GM18868 (cell line): Measurements from ENCODE around the gene CYSTM1.
"Not testable (repeated sequence)": the region's sequence is repeated elsewhere in the genome, so short reads cannot be mapped to it uniquely, and the experiment has no call there.

Experiments
- ATAC-seq: cut with Tn5 transposase; IDR thresholded peaks from one replicate; pipeline ENCODE4 v1.9.1; 2021; ENCODE audit warnings: mild to moderate bottlenecking, moderate library complexity; ENCODE audit not compliant: unreplicated experiment

Gene CYSTM1

DNA sequence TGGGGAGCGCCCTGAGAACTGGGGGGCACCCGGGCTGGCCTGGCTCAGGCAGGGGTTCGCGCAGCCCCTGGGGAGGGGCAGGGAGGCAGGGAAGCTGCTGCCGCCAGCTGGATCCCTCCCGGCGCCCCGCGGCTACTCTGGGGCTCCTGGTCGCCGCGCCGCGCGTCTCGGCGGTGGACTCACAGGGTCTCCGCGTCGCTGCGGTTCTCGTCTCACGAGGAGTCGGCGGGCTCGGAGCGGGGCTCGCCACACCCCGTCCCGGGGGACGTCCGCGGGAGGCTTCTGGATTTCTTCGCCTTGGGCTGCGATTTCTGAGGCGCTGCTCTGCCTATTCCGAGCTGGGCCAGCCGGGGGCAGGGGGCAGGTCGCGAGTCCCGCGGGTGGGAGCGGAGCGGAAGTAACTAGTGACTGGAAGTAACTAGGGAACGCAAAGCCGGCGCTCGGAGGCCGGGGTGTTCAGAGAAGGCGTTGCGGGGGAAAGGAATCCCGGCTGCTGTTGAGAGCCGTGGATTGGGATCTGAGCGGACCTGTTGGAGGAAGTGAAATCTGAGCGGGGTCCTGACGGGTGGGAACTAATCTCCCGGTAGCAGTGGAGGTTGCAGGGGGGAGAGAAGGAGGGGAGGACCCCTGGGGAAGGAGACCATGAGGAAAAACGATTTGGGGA, 511 bp downstream of the CYSTM1 start:
- peak; percentile 36 for ATAC-seq

DNA sequence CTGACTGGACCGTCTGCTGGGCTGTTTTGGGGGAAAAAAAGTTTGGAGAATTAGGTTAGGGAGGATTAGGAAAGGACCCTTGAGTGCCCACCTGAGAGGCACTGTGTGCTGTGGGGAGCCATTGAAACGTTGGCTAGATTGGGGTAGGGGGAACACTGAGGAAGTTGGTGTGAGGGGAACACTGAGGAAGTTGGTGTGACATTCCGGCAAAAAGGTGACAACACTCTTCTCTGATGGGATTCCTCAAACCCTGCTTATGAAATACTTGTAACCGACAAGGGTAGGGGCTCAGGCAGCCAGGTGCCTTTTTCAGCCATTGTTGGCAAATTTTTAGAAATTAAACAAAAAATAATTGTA, 1.0 kb downstream of the CYSTM1 start:
- ATAC-seq = no peak

DNA sequence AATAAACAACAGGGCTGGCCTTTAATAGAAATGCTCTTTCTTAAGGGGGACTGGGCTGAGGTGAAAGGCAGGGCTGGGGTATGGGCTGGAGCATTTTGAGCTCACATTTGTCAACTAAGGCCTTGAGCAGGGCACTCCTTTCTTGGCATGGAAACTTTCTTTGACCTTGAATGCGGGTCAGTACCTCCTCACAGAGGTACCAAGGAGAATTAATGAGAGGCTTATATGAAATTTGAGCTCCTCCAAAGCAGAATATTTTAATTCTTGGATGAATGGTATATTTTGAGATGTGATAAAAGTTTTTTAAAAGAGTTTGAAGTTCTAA, 3.1 kb downstream of the CYSTM1 start:
- ATAC-seq = no peak

DNA sequence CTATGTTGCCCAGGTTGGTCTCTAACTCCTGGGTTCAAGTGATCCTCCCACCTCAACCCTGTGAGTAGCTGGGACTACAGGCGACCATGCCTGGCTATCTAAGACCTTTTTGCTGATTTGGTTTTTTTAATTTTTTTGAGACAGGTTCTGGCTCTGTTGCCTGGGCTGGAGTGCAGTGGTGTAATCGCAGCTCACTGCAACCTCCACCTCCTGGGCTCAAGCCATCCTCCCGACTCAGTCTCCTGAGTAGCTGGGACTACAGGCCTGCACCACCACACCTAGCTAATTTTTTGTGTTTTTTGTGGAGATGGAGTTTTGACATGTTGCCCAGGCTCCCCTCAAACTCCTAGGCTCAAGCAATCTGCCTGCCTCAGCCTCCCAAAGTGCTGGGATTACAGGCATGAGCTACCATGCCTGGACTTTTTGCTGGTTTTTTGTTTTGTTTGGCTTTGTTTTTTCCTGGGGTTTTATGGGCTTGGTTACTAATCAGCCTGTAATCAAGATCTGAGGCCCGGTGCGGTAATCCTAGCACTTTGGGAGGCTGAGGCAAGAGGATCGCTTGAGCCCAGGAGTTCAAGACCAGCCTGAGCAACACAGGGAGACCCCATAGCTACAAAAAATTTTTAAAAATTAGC, 3.6 kb downstream of the CYSTM1 start:
- no peak for ATAC-seq

DNA sequence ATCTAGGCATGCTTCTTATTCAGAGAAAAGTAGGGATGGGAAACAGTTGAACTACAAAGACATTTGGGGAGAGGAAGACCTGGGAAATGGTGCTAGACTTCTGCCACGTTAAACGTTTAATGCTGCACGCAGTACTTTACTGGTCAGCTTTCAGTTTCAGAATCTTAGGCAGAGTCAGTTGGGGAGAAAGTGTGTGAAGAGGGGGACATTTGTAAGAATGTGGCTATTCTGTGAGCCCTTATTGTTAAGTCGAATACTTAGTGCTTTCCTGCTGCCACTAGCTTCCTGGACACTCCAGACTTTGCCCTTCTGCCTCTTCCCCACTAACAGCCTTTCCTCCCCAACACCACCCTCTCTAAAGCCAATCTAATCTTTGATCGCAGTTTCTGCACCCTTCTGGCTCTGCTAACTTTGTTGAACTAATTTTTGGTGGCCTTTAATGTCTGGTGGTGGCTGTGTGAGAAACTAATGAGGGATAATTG, 6.1 kb downstream of the CYSTM1 start:
- ATAC-seq = peak; percentile 84

DNA sequence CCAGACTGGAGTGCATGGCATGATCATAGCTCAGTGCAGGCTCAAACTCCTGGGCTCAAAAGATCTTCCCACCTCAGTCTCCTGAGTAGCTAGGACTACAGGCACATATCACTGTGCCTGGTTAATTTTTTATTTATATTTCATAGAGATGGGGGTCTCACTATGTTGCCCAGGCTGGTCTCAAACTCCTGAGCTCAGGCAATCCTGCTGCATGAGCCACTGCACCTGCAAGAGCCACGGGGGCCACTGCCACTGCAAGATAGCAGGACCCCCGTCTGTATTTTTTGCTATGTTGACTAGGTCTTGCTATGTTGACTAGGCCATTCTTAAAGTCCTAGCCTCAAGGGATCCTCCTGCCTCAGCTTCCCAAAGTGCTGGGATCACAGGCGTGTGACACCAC, 6.5 kb downstream of the CYSTM1 start:
- no peak for ATAC-seq

DNA sequence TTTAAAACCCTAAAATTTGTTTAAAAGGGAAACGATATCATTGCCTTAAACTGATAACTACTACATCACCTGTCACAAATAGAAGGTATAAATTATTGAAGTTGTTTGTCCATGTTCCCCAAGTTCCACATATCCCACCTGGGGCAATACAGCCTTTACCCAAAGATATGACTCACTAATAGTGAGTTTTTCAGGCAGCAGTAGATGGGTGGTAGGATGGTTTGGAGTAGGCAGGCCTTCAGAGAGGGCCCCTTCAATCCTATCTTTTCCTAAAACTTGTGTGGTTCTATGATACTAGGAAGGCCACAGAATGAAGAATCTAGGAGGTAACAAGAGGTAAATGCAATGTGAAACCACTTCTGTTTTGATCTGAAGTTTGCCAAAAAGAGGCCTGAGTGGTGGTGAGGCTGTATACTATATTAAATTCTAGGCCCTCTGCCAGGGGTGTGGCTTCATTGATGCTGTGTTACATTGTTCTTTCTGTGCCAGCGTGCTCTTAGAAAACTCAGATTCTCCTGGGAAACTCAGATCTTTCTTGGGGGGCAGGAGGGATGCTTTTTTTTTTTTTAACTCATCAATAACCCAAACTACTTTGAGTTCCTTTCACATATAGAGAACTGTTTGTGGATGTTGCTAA, 7.2 kb downstream of the CYSTM1 start:
- ATAC-seq = no peak

DNA sequence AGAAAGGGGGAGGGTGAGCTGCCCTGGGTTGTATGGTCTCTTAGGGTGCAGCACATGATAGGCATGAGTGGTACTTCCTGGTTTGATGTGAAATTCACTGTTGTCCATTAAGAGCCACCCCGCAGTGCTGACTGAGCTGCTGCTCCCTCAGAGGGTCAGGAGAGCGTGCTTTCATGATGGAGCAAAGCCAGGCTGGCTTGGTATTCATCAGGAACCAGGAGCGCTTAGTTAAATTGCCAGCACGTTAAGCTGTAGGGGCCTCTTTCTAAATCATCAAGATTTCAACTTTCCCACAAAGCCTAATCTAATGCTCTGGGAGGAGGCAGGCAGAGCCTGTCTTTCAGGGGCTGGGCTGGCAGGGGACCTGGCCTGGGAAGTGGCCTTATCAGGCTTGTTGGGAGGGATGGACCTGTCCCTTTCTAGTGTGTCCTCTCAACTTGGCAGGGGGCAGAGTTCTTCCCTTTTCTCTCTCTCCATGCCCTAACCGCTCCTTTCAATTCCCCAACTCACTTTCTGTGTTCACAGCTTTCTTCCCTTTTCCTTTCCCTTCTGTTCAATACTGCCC, 7.9 kb downstream of the CYSTM1 start:
- ATAC-seq = no peak

DNA sequence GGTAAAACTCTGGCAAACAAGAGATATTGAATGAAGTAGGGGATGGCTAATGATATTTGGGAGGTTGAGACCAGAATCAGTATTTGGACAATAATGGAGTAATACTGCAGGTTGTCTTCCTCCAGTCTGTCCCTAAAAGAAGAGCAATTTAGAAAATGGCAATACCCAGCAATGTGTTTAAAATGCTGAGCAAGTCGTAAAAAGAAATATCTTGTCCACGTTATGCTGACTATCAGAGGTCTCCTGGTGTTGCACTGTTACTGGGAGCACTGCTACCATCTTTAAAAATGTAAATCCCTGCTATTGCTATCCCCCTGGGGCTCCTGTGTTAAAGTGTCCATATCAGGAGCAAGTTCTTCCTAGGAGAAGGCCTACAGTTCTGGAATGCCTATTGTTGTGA, 10.4 kb downstream of the CYSTM1 start:
- no peak for ATAC-seq

DNA sequence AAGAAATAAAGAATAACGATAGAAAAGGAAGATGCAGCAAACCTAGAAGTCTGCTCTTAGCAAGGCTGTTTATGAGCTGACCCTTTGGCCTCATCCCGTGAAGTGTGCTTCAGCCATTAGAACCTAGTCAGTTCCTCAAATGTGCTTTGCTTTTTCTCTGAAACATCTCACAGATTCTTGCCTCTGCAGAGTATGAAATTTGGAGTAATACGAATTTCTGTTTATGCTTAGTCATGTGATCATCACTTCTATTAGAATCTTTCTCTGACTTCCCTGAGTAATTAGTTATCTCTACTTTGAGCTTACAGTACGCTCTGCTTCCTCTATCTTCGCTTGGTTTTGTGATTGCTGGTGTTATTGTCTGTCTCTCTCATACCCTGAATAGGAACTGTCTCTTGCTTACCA, 11.3 kb downstream of the CYSTM1 start:
- no peak for ATAC-seq

DNA sequence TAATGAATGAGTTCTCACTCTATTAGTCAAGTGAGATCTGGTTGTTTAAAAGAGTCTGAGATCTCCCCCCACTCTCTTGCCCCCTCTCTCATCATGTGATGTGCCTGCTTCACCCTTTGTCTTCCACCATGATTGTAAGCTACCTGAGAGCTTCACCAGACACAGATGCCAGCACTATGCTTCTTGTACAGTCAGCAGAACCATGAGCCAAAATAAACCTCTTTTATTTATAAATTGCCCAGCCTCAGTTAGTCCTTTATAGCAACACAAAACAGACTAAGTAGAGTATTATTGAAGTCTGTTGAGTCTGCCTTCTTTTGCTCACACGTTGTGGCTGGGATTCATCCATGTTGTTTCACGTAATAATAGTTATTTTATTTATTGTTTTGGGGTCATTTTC, 14.3 kb downstream of the CYSTM1 start:
- no peak for ATAC-seq

DNA sequence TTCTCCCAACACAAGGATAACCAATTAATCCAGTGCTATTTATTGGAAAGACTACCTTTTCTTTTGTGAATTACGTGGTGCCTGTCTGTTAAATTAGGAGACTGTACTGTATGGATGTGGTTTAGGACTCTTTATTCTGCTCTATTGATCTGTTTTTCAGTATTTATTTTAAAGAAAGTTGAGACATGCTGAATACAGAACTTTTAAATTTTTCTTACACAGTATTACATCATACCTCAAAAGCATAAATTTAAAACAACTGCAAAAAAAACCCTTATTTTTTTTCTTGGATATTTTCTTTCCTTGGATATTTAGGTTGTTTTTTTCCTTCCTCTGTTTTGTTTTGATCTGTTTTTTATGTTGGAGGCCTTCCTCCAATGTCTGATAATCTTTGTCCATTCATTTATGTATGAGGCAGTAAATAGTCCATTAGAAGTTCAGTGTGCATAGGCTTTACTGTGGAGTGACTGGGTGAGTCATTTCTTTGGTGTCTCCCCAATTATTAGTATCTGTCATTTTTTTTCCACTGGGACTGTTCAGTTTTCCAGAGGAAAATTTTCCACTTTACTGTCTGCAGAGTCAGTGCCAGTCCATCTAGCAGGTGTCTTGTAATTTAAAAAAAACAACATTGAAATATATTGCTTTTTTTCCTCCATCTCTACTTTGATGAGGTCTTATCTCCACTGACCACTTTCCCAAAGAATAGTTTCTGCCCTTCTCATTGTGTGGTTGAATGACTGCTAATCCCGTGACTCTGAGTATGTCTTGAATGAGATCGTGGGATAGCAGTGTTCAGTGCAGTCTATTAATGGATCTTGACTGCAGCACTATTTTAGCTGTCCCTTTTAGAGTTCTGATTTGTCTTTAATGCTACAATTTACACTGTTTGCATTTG, 15.2 kb downstream of the CYSTM1 start:
- no peak for ATAC-seq

DNA sequence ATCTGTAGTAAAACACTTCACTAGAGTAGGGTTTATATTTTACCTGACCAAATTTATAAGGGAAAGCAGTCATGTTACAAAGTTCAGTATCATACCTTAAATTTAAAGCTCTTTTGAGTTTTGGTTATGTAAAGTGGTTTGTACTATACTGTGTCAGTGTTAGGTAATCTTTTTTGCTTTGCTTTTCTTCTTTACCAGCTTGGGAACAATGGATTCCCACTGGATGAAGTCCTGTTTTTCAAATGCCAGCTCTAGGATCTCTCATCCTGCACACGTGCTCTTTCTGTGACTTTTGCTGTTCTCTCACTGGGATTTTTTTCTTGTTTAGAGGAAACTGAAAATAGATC, 15.9 kb downstream of the CYSTM1 start:
- ATAC-seq = no peak

DNA sequence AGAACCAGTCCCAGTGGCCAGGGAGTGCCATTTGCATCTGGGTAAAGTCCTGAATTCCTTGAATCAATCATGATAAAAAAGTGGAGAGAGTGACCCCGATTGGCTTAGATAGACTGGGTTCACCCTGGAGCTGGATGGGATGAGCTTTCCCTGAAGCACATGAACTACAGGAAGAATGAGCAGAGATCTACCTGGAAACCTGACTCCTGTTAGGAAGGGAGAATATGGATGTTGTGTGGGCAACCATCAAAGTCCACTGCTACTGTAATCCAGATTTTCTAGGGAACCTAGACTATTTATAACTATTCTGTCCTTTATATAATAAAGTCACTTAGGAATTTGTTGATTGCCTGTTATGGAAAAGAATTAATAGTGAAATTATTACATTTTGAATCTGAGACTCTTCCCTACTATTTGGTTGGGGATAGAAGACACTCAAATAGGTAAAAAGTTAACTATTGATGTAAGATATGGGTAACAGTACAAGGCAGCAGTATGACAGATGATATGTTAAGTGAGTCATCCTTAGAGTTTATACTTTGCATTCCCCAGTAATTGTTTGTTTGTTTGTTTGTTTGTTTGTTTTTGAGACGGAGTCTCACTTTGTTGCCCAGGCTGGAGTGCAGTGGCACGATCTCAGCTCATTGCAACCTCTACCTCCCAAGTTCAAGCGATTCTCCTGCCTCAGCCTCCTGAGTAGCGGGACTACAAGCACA, 17.9 kb downstream of the CYSTM1 start:
- no peak for ATAC-seq

DNA sequence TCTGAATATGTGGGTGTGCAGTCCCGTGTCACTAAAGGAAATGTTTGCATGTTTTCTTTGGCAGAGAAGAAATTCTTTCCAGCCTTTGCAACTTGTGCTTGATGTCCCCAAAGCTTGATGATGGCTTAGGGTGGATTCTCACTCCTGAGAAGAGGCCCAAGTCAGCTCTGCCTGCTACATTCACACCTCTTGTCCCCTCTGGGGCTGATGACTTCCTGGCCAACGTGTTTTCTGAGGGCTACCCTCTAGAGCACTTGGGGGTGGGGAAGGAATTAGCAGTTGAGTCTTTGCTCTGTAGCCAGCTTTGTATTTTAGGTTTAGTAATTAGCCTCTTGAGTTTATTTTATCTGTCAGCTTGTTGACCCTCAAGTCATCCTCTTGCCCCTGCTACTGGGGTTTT, 19.7 kb downstream of the CYSTM1 start:
- ATAC-seq = no peak

DNA sequence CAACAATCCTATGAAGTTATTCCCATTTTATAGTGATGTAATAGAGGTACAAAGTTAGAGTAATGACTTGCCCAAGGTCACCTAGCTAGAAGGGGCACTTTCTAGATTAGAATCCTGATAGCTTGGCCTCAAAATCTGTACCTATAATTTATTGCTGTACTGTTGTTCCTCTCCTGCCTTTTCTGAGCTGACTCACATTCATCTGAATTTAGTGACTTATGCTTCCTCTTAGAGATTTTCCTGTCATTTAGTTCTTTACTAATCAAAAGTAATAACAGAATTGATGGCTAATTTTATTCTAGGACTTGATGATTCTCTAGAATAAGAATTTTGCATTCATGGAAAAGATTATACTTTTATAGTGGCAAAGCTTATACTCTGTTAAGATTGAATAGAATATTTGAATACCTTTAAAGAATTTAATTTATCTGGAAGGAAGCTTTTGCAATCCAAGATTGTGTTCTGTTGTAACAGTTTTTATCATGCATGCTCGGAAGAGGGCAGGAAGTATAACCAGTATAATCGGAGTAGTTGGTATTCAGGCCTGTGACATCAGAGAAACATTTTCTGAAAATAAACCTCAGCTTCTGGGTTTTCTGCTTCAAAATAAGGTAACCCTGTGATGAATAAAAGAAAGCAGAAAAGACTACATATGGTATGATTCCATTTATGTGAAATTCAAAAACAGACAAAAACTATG, 21.3 kb downstream of the CYSTM1 start:
- ATAC-seq = no peak

DNA sequence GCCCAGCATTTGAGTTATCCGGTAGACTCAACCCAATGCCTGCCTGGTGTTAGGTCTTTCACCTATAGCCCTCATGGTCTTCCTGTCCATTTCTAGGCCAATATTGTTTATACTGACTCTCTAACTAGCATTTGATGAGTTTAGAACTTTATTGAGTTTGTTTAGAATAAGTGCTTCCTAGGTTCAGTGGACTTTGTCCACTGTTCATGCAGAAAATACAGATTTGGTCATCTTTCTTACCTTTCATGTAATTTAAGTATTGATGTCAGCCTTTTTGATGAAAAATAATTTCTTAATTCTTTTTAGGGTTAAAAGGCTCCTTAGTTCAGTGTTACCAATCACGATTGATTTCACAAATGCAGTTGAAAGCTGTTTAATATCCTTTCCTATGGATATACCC, 22.0 kb downstream of the CYSTM1 start:
- no peak for ATAC-seq

DNA sequence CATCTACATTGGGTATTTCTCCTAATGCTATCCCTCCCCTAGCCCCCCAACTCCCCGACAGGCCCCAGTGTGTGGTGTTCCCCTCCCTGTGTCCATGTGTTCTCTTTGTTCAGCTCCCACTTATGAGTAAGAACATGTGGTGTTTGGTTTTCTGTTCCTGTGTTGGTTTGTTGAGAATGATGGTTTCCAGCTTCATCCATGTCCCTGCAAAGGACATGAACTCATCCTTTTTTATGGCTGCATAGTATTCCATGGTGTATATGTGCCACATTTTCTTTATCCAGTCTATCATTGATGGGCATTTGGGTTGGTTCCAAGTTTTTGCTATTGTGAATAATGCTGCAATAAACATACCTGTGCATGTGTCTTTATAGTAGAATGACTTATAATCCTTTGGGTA, 23.9 kb downstream of the CYSTM1 start:
- ATAC-seq = not testable (repeated sequence)

DNA sequence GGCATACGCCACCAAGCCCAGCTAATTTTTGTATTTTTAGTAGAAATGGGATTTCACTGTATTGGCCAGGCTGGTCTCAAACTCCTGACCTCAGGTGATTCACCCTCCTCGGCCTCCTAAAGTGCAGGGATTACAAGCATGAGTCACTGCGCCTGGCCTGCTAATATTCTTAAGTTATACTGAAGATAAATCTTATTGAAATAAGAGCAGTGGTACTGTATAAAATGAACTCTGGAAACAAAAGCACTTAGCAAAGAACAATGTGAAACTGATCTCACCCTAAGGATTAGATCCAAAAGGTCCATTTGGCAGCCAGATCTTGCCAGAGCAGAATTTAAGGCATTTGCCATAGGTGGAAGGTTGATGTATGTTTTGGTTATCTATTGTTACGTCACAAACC, 27.1 kb downstream of the CYSTM1 start:
- ATAC-seq = no peak

DNA sequence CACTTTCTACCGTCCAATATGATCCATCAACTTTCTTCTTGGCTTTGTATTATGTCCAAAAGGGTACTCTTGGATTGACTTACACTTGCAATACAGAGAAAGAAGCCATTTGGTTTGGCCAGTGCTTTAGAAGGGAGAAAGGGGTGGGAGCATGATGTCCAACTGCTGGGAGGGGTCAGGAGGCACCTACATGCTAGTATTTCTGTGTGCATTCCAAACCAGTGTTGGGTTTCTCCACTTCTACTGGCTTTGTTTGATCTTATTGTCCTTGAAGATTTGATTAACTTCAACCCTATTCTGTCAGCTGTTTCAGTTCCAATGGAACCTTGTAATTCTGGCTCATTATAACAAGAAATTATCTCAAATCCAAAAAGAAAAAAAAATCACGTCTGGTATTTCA, 27.6 kb downstream of the CYSTM1 start:
- no peak for ATAC-seq
